H1 (cell line): ENCODE results near the gene PTGIS. TPM values are rescaled to one million over a fixed set of nuclear protein-coding genes. Genes with fewer than 3 reads are reported as not detected.

Source experiments
- CTCF ChIA-PET: fragments of 300-600 bp; sonication (Branson Sonifier 250); formaldehyde crosslinking; loops from one replicate; lab custom pipeline; 2021; ENCODE audit not compliant: partially characterized antibody; lab: Charles Lee
- POLR2A ChIA-PET: fragments of 300-600 bp; sonication (Branson Sonifier 250); formaldehyde crosslinking; loops from one replicate; lab custom pipeline; 2021; ENCODE audit warnings: inconsistent platforms; ENCODE audit not compliant: partially characterized antibody; lab: Charles Lee
- DNase-seq, 2 experiments: peaks; one replicate each; pipeline versions ENCODE4 v3.0.0 to v3.0.0-alpha.2; 2010 to 2022; ENCODE audit warnings: low spot score in 2 of 2, low read depth in 1 of 2, mixed read lengths in 1 of 2
- FAIRE-seq: peaks from 2 replicates; lab custom pipeline; 2011; peaks lifted over from hg19 to GRCh38; lab: Jason Lieb, UNC
- H2AFZ ChIP-seq: 2 replicates; pipeline ENCODE4 v1.8.1; 2012; ENCODE audit warnings: low read length, inconsistent platforms
- H2AK5ac ChIP-seq: 2 replicates; pipeline ENCODE4 v1.6.1; 2013; ENCODE audit warnings: low read depth, low read length
- H2BK120ac ChIP-seq: replicated peaks from 2 replicates; pipeline ENCODE3; 2013; ENCODE audit warnings: low read depth, low read length, inconsistent platforms
- H2BK12ac ChIP-seq: 2 replicates; pipeline ENCODE4 v1.6.1; 2013; ENCODE audit warnings: low read depth, low read length
- H2BK15ac ChIP-seq: 2 replicates; pipeline ENCODE4 v1.6.1; 2013; ENCODE audit warnings: low read length
- H2BK20ac ChIP-seq: 2 replicates; pipeline ENCODE4 v1.6.1; 2013; ENCODE audit warnings: low read length
- H2BK5ac ChIP-seq: 2 replicates; pipeline ENCODE4 v1.6.1; 2013; ENCODE audit warnings: low read depth, low read length
- H3K14ac ChIP-seq: 2 replicates; pipeline ENCODE4 v1.6.1; 2013; ENCODE audit warnings: inconsistent platforms; ENCODE audit not compliant: insufficient read length
- H3K18ac ChIP-seq: 2 replicates; pipeline ENCODE4 v1.6.1; 2013; ENCODE audit warnings: low read length; ENCODE audit errors: extremely low read depth
- H3K23ac ChIP-seq: 2 replicates; pipeline ENCODE4 v1.6.1; 2013; ENCODE audit warnings: inconsistent platforms; ENCODE audit not compliant: insufficient read length
- H3K23me2 ChIP-seq: 2 replicates; pipeline ENCODE4 v1.6.1; 2013; ENCODE audit warnings: low read depth, low read length
- H3K27ac ChIP-seq: 2 replicates; pipeline ENCODE4 v1.6.1; 2011; ENCODE audit warnings: low read depth, low read length, inconsistent platforms
- H3K27me3 ChIP-seq, 4 experiments: replicated peaks in 1 of 4; 1 replicate in 1 of 4; 2 replicates in 3 of 4; pipeline versions ENCODE4 v1.6.1 to v1.8.1; 2011 to 2013; ENCODE audit warnings: low read length in 3 of 4, mild to moderate bottlenecking in 3 of 4, inconsistent platforms in 2 of 4, mixed read lengths in 2 of 4, moderate library complexity in 1 of 4; ENCODE audit not compliant: control insufficient read depth in 3 of 4, insufficient read depth in 3 of 4; ENCODE audit errors: extremely low read depth in 1 of 4
- H3K36me3 ChIP-seq, 4 experiments: 2 replicates each; pipeline versions ENCODE4 v1.6.1 to v1.8.1; 2011 to 2013; ENCODE audit warnings: mild to moderate bottlenecking in 4 of 4, low read length in 3 of 4, moderate library complexity in 2 of 4, control low read depth in 1 of 4, inconsistent platforms in 1 of 4; ENCODE audit not compliant: insufficient read depth in 4 of 4, control insufficient read depth in 2 of 4
- H3K4ac ChIP-seq: replicated peaks from 2 replicates; pipeline ENCODE3; 2013; ENCODE audit warnings: low read length, low read depth, mixed read lengths, inconsistent platforms; ENCODE audit not compliant: insufficient read length
- H3K4me1 ChIP-seq, 4 experiments: replicated peaks in 1 of 4; 1 replicate in 1 of 4; 2 replicates in 3 of 4; pipeline versions ENCODE4 v1.6.1 to v1.8.1; 2011 to 2013; ENCODE audit warnings: low read length in 3 of 4, inconsistent platforms in 2 of 4, mixed read lengths in 1 of 4; ENCODE audit not compliant: insufficient read depth in 4 of 4, control insufficient read depth in 3 of 4
- H3K4me2 ChIP-seq, 2 experiments: 2 replicates each; pipeline versions ENCODE4 v1.6.1 to v1.8.1; 2011 to 2013; ENCODE audit warnings: low read depth in 2 of 2, low read length in 2 of 2, control low read depth in 1 of 2, inconsistent platforms in 1 of 2, mild to moderate bottlenecking in 1 of 2; ENCODE audit not compliant: insufficient read depth in 1 of 2
- H3K4me3 ChIP-seq, 4 experiments: fragments of 200-600, 300-600 bp in 1 of 4; sonication (generic), shearing (Covaris generic), sonication (Bioruptor Twin) in 1 of 4; 2 replicates each; pipeline versions ENCODE4 v1.5.1 to v1.8.1; 2011 to 2016; ENCODE audit warnings: low read length in 4 of 4, low read depth in 3 of 4, control low read depth in 2 of 4, inconsistent platforms in 2 of 4, mild to moderate bottlenecking in 2 of 4, mixed read lengths in 1 of 4, moderate library complexity in 1 of 4; ENCODE audit not compliant: insufficient read depth in 2 of 4; ENCODE audit errors: extremely low read depth in 1 of 4
- H3K56ac ChIP-seq: replicated peaks from 2 replicates; pipeline ENCODE3; 2013; ENCODE audit warnings: low read depth, mild to moderate bottlenecking, mixed read lengths, low read length, inconsistent platforms; ENCODE audit not compliant: insufficient read length
- H3K79me1 ChIP-seq: 2 replicates; pipeline ENCODE4 v1.6.1; 2013; ENCODE audit warnings: low read depth, low read length, control low read depth
- H3K79me2 ChIP-seq, 2 experiments: 2 replicates each; pipeline versions ENCODE4 v1.6.1 to v1.8.1; 2012 to 2013; ENCODE audit warnings: low read length in 2 of 2, mild to moderate bottlenecking in 2 of 2, inconsistent platforms in 1 of 2; ENCODE audit not compliant: insufficient read depth in 2 of 2, control insufficient read depth in 1 of 2
- H3K9ac ChIP-seq, 4 experiments: replicated peaks in 1 of 4; 1 replicate in 1 of 4; 2 replicates in 3 of 4; pipeline versions ENCODE4 v1.6.1 to v1.8.1; 2011 to 2013; ENCODE audit warnings: low read depth in 3 of 4, low read length in 3 of 4, control low read depth in 2 of 4, mild to moderate bottlenecking in 2 of 4, moderate library complexity in 2 of 4, inconsistent platforms in 1 of 4; ENCODE audit errors: extremely low read depth in 1 of 4
- H3K9me3 ChIP-seq, 2 experiments: 2 replicates each; pipeline versions ENCODE4 v1.6.1 to v1.8.1; 2012 to 2013; ENCODE audit warnings: mild to moderate bottlenecking in 2 of 2, moderate library complexity in 2 of 2, control low read depth in 1 of 2, inconsistent platforms in 1 of 2, low read depth in 1 of 2, low read length in 1 of 2, mixed read lengths in 1 of 2; ENCODE audit not compliant: insufficient read depth in 2 of 2
- H4K20me1 ChIP-seq, 2 experiments: replicated peaks in 1 of 2; 2 replicates each; pipeline versions ENCODE3 to v1.8.1; 2011 to 2013; ENCODE audit warnings: inconsistent platforms in 2 of 2, low read length in 2 of 2, mild to moderate bottlenecking in 1 of 2; ENCODE audit not compliant: insufficient read depth in 2 of 2, control insufficient read depth in 1 of 2
- H4K5ac ChIP-seq: 2 replicates; pipeline ENCODE4 v1.6.1; 2013; ENCODE audit warnings: low read length, low read depth, mixed read lengths, inconsistent platforms; ENCODE audit not compliant: insufficient read length
- H4K8ac ChIP-seq: 2 replicates; pipeline ENCODE4 v1.8.0; 2013; ENCODE audit warnings: mild to moderate bottlenecking, moderate library complexity, low read length, inconsistent platforms; ENCODE audit not compliant: insufficient read depth; ENCODE audit errors: extremely low read depth
- H4K91ac ChIP-seq: replicated peaks from 2 replicates; pipeline ENCODE3; 2013; ENCODE audit warnings: low read length, mixed read lengths, inconsistent platforms; ENCODE audit not compliant: insufficient read length
- BACH1 ChIP-seq: IDR thresholded peaks from 2 replicates; pipeline ENCODE4 v1.6.1; 2012; ENCODE audit warnings: low read length, improper control_type of control experiment
- KDM5A ChIP-seq: fragments of 200-600 bp; IDR thresholded peaks from 2 replicates; pipeline ENCODE4 v1.7.1; 2012; ENCODE audit warnings: mild to moderate bottlenecking, low read length, inconsistent platforms, mixed read lengths
- PHF8 ChIP-seq: fragments of 200-600 bp; sonication (generic); conservative IDR thresholded peaks from 2 replicates; pipeline ENCODE4 v1.7.1; 2012; ENCODE audit warnings: low read depth, mild to moderate bottlenecking, inconsistent platforms, low read length, moderate library complexity
- RFX5 ChIP-seq: IDR thresholded peaks from 2 replicates; pipeline ENCODE4 v1.6.1; 2011; ENCODE audit warnings: low read depth, low read length, improper control_type of control experiment, borderline replicate concordance
- WGBS, 2 experiments: shearing (Covaris generic) in 1 of 2; methylation state at CpG; one replicate each; pipeline versions ENCODE4 v1.1.6 to v1.1.7; 2013 to 2015; ENCODE audit warnings: low lambda C conversion rate in 2 of 2, mixed read lengths in 2 of 2, inconsistent platforms in 1 of 2, low coverage in 1 of 2, missing lambda C conversion rate in 1 of 2; ENCODE audit not compliant: insufficient replicate concordance in 2 of 2, insufficient coverage in 1 of 2, insufficient read length in 1 of 2; ENCODE audit errors: extremely low coverage in 1 of 2, missing lambda C conversion rate in 1 of 2; 5-methylcytosine and 5-hydroxymethylcytosine counted together
- polyA plus RNA-seq, 7 experiments: library from polyadenylated mRNA; depleted of rRNA in 3 of 7; stranded (reverse) in 5 of 7; unstranded in 2 of 7; fragments of >200 nt in 5 of 7; fragments of 200-250 nt in 2 of 7; gene quantifications; 1 replicate in 5 of 7; 2 replicates in 1 of 7; 4 replicates in 1 of 7; pipeline versions ENCODE4 v1.2.1 to v1.2.3, GENCODE V29; 2011 to 2013; ENCODE audit warnings: missing spikeins in 2 of 7, mixed read lengths in 2 of 7
- total RNA-seq: library from RNA; stranded (reverse); fragmentation: NEBNext Ultra II Directional; extraction: Animal tissue kit (Norgen Biotek cat#: 25700); gene quantifications from 2 replicates; pipeline ENCODE4 v1.2.1, GENCODE V29; 2021
- TF ChIP-seq, protein P1 (sequence below): IDR thresholded peaks from 2 replicates; pipeline ENCODE4 v1.6.1; 2012; ENCODE audit warnings: inconsistent platforms

The PTGIS gene
- total and polyA plus RNA-seq, 2 of the 8 experiments (the other 6 are each of a cell fraction or from before 2014, with no cell fraction given): 29.9 to 35.5 TPM

DNA sequence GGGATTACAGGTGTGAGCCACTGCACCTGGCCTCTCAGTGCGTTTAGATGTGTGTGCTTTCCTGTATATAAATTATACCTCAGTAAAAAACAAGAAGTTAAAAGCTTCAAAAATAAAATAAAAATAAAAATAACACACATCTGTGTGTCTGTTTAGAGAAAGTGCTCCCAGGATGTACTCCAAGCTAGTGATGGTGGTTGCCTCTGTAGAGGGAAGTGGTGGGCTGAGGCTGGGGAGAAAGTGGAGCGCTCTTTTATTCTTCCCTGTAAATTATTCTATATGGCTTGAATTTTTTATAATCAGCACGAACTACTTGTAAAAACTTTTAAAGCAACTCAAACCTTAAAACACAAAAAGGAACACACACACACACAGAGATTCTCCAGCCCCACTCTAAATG is 29.0 kb downstream of the PTGIS start:
- no peaks in the 10 kb centered on the region for H3K4me1 ChIP-seq
- H3K14ac ChIP-seq: no peak overlapping the region
- no peak overlapping the region for H2BK15ac ChIP-seq
- H3K4me3 ChIP-seq: no peak overlapping the region
- no peak overlapping the region for H3K4ac ChIP-seq
- no peak overlapping the region for H3K23ac ChIP-seq
- no peak overlapping the region for H2BK20ac ChIP-seq
- POLR2A ChIA-PET: interaction anchor here (0.8 to 1.5 kb wide), 3 partner anchors 12 to 70 kb away, joined by 3 to 4 read pairs (median 3); no protein-coding TSS in a partner anchor
- H3K23me2 ChIP-seq: no peaks in the 10 kb centered on the region
- WGBS, 2 experiments: 91% methylated on average over 3 of the region's 3 CpGs; no CpG with 5 or more reads in 1 of the 2 experiments
- H4K91ac ChIP-seq: no peak overlapping the region
- no peak overlapping the region for H2BK12ac ChIP-seq
- H3K18ac ChIP-seq: no peak overlapping the region
- no peak overlapping the region for H3K27ac ChIP-seq
- no peak overlapping the region for H3K9ac ChIP-seq
- H4K5ac ChIP-seq: no peak overlapping the region
- no peaks in the 10 kb centered on the region; the same call in 1 of the 2 replicates for H3K79me1 ChIP-seq
- no peak overlapping the region for H3K4me2 ChIP-seq
- H2AFZ ChIP-seq: no peak overlapping the region
- H3K36me3 ChIP-seq: peaks cover 3 to 33% (median 14%) of the 10 kb centered on the region in 4 experiments; a peak in 6 of 8 replicates
- no peak overlapping the region for H2BK5ac ChIP-seq
- CTCF ChIA-PET: interaction anchor here (0.9 to 15.7 kb wide), 15 partner anchors 17 to 351 kb away, joined by 3 to 665 read pairs (median 5); no protein-coding TSS in a partner anchor
- no peaks in the 10 kb centered on the region for H3K79me2 ChIP-seq
- no peak overlapping the region for H4K8ac ChIP-seq
- H2AK5ac ChIP-seq: no peak overlapping the region
- H3K9me3 ChIP-seq: no peaks in the 10 kb centered on the region
- H2BK120ac ChIP-seq: no peak overlapping the region
- no peak overlapping the region for H3K56ac ChIP-seq
- no peak for TF ChIP-seq RFX5
- TF ChIP-seq BACH1: no peak
- TF ChIP-seq KDM5A: no peak
- TF ChIP-seq, protein P1, sequence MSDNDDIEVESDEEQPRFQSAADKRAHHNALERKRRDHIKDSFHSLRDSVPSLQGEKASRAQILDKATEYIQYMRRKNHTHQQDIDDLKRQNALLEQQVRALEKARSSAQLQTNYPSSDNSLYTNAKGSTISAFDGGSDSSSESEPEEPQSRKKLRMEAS: no peak
- TF ChIP-seq PHF8: no peak
- TF ChIP-seq, all 59 proteins: peak for 0
- DNase-seq (no peak), FAIRE-seq (no peak)
- Histone ChIP-seq H4K20me1 (peaks cover 0 to 3% of the 10 kb centered on the region in 2 experiments), H3K27me3 (no peaks in the 10 kb centered on the region)
